ENCODE data around the gene IFIT1B. TPM values are rescaled to one million over a fixed set of nuclear protein-coding genes. Genes with fewer than 3 reads are reported as not detected.

IFIT1B gene
- total RNA-seq, 2 experiments from 2014 or later = not detected

GRCh38 chr10:89351780-89352597, 25.9 kb upstream of the IFIT1B start:
- no peak for DNase-seq
- CTCF ChIA-PET = interaction anchor here (0.7 to 1.4 kb wide), 4 partner anchors 12 to 322 kb away, joined by 3 read pairs; no protein-coding TSS in a partner anchor
- intact Hi-C loops (cut with micrococcal nuclease) = loop anchor here (2.0 kb wide), 1 partner anchor 15 kb away; no protein-coding TSS in a partner anchor
- H3K9me3 Mint-ChIP-seq = no peaks in the 10 kb centered on the region
- H3K27ac Mint-ChIP-seq = no peak overlapping the region
- H3K4me3 Mint-ChIP-seq = no peak overlapping the region
- no peaks in the 10 kb centered on the region for H3K36me3 Mint-ChIP-seq (ENCODE audit: low read depth)
- peaks cover 2% of the 10 kb centered on the region for H3K27me3 Mint-ChIP-seq (ENCODE audit: low read depth)
- H3K4me1 Mint-ChIP-seq (ENCODE audit: low read depth) = peaks cover 37% of the 10 kb centered on the region

GRCh38 chr10:89352802-89353201, 25.1 kb upstream of the IFIT1B start:
- Mint-ChIP-seq H3K36me3 (ENCODE audit: low read depth) (no peaks in the 10 kb centered on the region), H3K4me3 (no peak overlapping the region), H3K4me1 (ENCODE audit: low read depth) (peaks cover 34% of the 10 kb centered on the region), H3K27me3 (ENCODE audit: low read depth) (peaks cover 2% of the 10 kb centered on the region), H3K27ac (no peak overlapping the region), H3K9me3 (no peaks in the 10 kb centered on the region)
- no peak for DNase-seq
- CTCF ChIA-PET = interaction anchor here (1.1 kb wide), 1 partner anchor 13 kb away, joined by 3 read pairs; no protein-coding TSS in a partner anchor
- intact Hi-C loops (cut with micrococcal nuclease) = no loop called here

- no peak for DNase-seq
- no peak overlapping the region for H3K4me3 Mint-ChIP-seq
- CTCF ChIA-PET = interaction anchor here (0.6 kb wide), 1 partner anchor 62 kb away, joined by 3 read pairs; no protein-coding TSS in a partner anchor
- intact Hi-C loops (cut with micrococcal nuclease) = no loop called here
- no peaks in the 10 kb centered on the region for H3K27me3 Mint-ChIP-seq (ENCODE audit: low read depth)
- peaks cover 19% of the 10 kb centered on the region for H3K4me1 Mint-ChIP-seq (ENCODE audit: low read depth)
- no peaks in the 10 kb centered on the region for H3K9me3 Mint-ChIP-seq
- H3K36me3 Mint-ChIP-seq (ENCODE audit: low read depth) = no peaks in the 10 kb centered on the region
- H3K27ac Mint-ChIP-seq = no peak overlapping the region
Measured at GRCh38 chr10:89355394-89355931, 22.4 kb upstream of the IFIT1B start.

GRCh38 chr10:89357096-89357495, 20.8 kb upstream of the IFIT1B start:
- intact Hi-C loops (cut with micrococcal nuclease) = no loop called here
- Mint-ChIP-seq H3K4me1 (ENCODE audit: low read depth) (peaks cover 2% of the 10 kb centered on the region), H3K36me3 (ENCODE audit: low read depth) (no peaks in the 10 kb centered on the region), H3K4me3 (no peak overlapping the region), H3K27me3 (ENCODE audit: low read depth) (peaks cover 2% of the 10 kb centered on the region), H3K9me3 (no peaks in the 10 kb centered on the region), H3K27ac (no peak overlapping the region)
- CTCF ChIA-PET = interaction anchor here (1.2 to 2.2 kb wide), 2 partner anchors 12 to 32 kb away, joined by 3 to 5 read pairs; no protein-coding TSS in a partner anchor
- no peak for DNase-seq

- no peak for DNase-seq
- Mint-ChIP-seq H3K9me3 (no peaks in the 10 kb centered on the region), H3K27me3 (ENCODE audit: low read depth) (peaks cover 2% of the 10 kb centered on the region), H3K36me3 (ENCODE audit: low read depth) (no peaks in the 10 kb centered on the region), H3K27ac (no peak overlapping the region), H3K4me3 (no peak overlapping the region), H3K4me1 (ENCODE audit: low read depth) (no peaks in the 10 kb centered on the region)
- intact Hi-C loops (cut with micrococcal nuclease) = no loop called here
- CTCF ChIA-PET = interaction anchor here (2.2 kb wide), 1 partner anchor 12 kb away, joined by 5 read pairs; no protein-coding TSS in a partner anchor
Measured at GRCh38 chr10:89357975-89358374, 19.9 kb upstream of the IFIT1B start.

GRCh38 chr10:89360157-89360556, 17.7 kb upstream of the IFIT1B start:
- Mint-ChIP-seq H3K27me3 (ENCODE audit: low read depth) (peaks cover 2% of the 10 kb centered on the region), H3K27ac (no peak overlapping the region), H3K4me3 (no peak overlapping the region), H3K4me1 (ENCODE audit: low read depth) (peaks cover 14% of the 10 kb centered on the region), H3K9me3 (no peaks in the 10 kb centered on the region), H3K36me3 (ENCODE audit: low read depth) (no peaks in the 10 kb centered on the region)
- intact Hi-C loops (cut with micrococcal nuclease) = no loop called here
- CTCF ChIA-PET = interaction anchor here (1.0 kb wide), 1 partner anchor 9 kb away, joined by 4 read pairs; no protein-coding TSS in a partner anchor
- DNase-seq = no peak

GRCh38 chr10:89362929-89363328, 14.9 kb upstream of the IFIT1B start:
- H3K36me3 Mint-ChIP-seq (ENCODE audit: low read depth) = no peaks in the 10 kb centered on the region
- H3K4me1 Mint-ChIP-seq (ENCODE audit: low read depth) = peaks cover 22% of the 10 kb centered on the region
- no peak overlapping the region for H3K4me3 Mint-ChIP-seq
- no peak overlapping the region for H3K27ac Mint-ChIP-seq
- peaks cover 2% of the 10 kb centered on the region for H3K27me3 Mint-ChIP-seq (ENCODE audit: low read depth)
- no peak for DNase-seq
- intact Hi-C loops (cut with micrococcal nuclease) = no loop called here
- CTCF ChIA-PET = interaction anchor here (1.0 to 1.9 kb wide), 4 partner anchors 16 to 99 kb away, joined by 3 to 8 read pairs (median 3); no protein-coding TSS in a partner anchor
- H3K9me3 Mint-ChIP-seq = peaks cover 2% of the 10 kb centered on the region

GRCh38 chr10:89363729-89364442, 14.0 kb upstream of the IFIT1B start:
- CTCF ChIA-PET = interaction anchor here (1.0 to 1.9 kb wide), 7 partner anchors 17 to 146 kb away, joined by 3 to 8 read pairs (median 3); partner anchors contain the start of gene IFIT5
- Mint-ChIP-seq H3K4me3 (no peak overlapping the region), H3K36me3 (ENCODE audit: low read depth) (no peaks in the 10 kb centered on the region), H3K9me3 (peaks cover 2% of the 10 kb centered on the region), H3K4me1 (ENCODE audit: low read depth) (peaks cover 26% of the 10 kb centered on the region), H3K27ac (no peak overlapping the region), H3K27me3 (ENCODE audit: low read depth) (peaks cover 2% of the 10 kb centered on the region)
- DNase-seq = no peak
- intact Hi-C loops (cut with micrococcal nuclease) = no loop called here

GRCh38 chr10:89364531-89364930, 13.3 kb upstream of the IFIT1B start:
- intact Hi-C loops (cut with micrococcal nuclease) = no loop called here
- H3K9me3 Mint-ChIP-seq = peaks cover 2% of the 10 kb centered on the region
- no peaks in the 10 kb centered on the region for H3K36me3 Mint-ChIP-seq (ENCODE audit: low read depth)
- H3K4me3 Mint-ChIP-seq = no peak overlapping the region
- peaks cover 2% of the 10 kb centered on the region for H3K27me3 Mint-ChIP-seq (ENCODE audit: low read depth)
- H3K27ac Mint-ChIP-seq = no peak overlapping the region
- CTCF ChIA-PET = interaction anchor here (1.0 to 1.9 kb wide), 4 partner anchors 17 to 147 kb away, joined by 3 to 8 read pairs (median 4); partner anchors contain the start of gene IFIT5
- H3K4me1 Mint-ChIP-seq (ENCODE audit: low read depth) = peaks cover 26% of the 10 kb centered on the region
- no peak for DNase-seq

GRCh38 chr10:89367529-89367928, 10.3 kb upstream of the IFIT1B start:
- no peaks in the 10 kb centered on the region for H3K27me3 Mint-ChIP-seq (ENCODE audit: low read depth)
- peak; percentile 32 for DNase-seq
- H3K36me3 Mint-ChIP-seq (ENCODE audit: low read depth) = no peaks in the 10 kb centered on the region
- CTCF ChIA-PET = interaction anchor here (0.7 to 4.0 kb wide), 3 partner anchors 44 to 64 kb away, joined by 3 to 26 read pairs (median 6); partner anchors contain the start of gene IFIT2
- no peak overlapping the region for H3K4me3 Mint-ChIP-seq
- H3K4me1 Mint-ChIP-seq (ENCODE audit: low read depth) = peaks cover 26% of the 10 kb centered on the region
- H3K27ac Mint-ChIP-seq = no peak overlapping the region
- peaks cover 2% of the 10 kb centered on the region for H3K9me3 Mint-ChIP-seq
- intact Hi-C loops (cut with micrococcal nuclease) = loop anchor here (2.0 to 5.0 kb wide), 2 partner anchors 17 to 195 kb away; no protein-coding TSS in a partner anchor

- Mint-ChIP-seq H3K27ac (no peak overlapping the region), H3K4me1 (ENCODE audit: low read depth) (peaks cover 25% of the 10 kb centered on the region), H3K9me3 (peaks cover 2% of the 10 kb centered on the region), H3K27me3 (ENCODE audit: low read depth) (no peaks in the 10 kb centered on the region), H3K4me3 (no peak overlapping the region), H3K36me3 (ENCODE audit: low read depth) (no peaks in the 10 kb centered on the region)
- intact Hi-C loops (cut with micrococcal nuclease) = loop anchor here (2.0 to 5.0 kb wide), 3 partner anchors 23 to 194 kb away; partner anchors contain the start of gene IFIT5
- CTCF ChIA-PET = interaction anchor here (1.1 to 4.0 kb wide), 6 partner anchors 44 to 116 kb away, joined by 4 to 26 read pairs (median 6); partner anchors contain the start of genes IFIT2 and LIPA
- DNase-seq = no peak
Measured at GRCh38 chr10:89368129-89368528, 9.7 kb upstream of the IFIT1B start.

Data from activated naive CD4-positive, alpha-beta T cell treated with anti-CD3 and anti-CD28 coated beads for 36 hours (primary cell).